Islet precursor cell (in vitro differentiated cells): Measurements from ENCODE around the gene UBE2H.
A peak's percentile ranks its signal among the peaks of the same experiment; 100 is the strongest.
"Not testable (repeated sequence)": the region's sequence is repeated elsewhere in the genome, so short reads cannot be mapped to it uniquely, and the experiment has no call there.

ENCODE experiments used
- DNase-seq: peaks from one replicate; pipeline ENCODE4 v3.0.0-alpha.2; 2018

The UBE2H gene

GRCh38 chr7:129907122-129907736 is 45.5 kb downstream of the UBE2H start:
- peak; percentile 9 for DNase-seq

GRCh38 chr7:129906700-129907099 is 46.1 kb downstream of the UBE2H start:
- DNase-seq = no peak

- DNase-seq = peak; percentile 31
Measured at GRCh38 chr7:129903935-129904334, 48.8 kb downstream of the UBE2H start.

GRCh38 chr7:129902788-129903422 is 49.9 kb downstream of the UBE2H start:
- DNase-seq = no peak

GRCh38 chr7:129898502-129899160 is 54.1 kb downstream of the UBE2H start:
- no peak for DNase-seq

- no peak for DNase-seq
Measured at GRCh38 chr7:129898007-129898406, 54.8 kb downstream of the UBE2H start.

- DNase-seq = no peak
Measured at GRCh38 chr7:129896568-129897382, 56.0 kb downstream of the UBE2H start.

GRCh38 chr7:129894184-129894583 is 58.6 kb downstream of the UBE2H start:
- not testable (repeated sequence) for DNase-seq

- DNase-seq = no peak
Measured at GRCh38 chr7:129890090-129890489, 62.7 kb downstream of the UBE2H start.

- DNase-seq = no peak
Measured at GRCh38 chr7:129889133-129889844, 63.5 kb downstream of the UBE2H start.

GRCh38 chr7:129887865-129888264 is 64.9 kb downstream of the UBE2H start:
- no peak for DNase-seq

- DNase-seq = no peak
Measured at GRCh38 chr7:129886818-129887186, 66.0 kb downstream of the UBE2H start.

GRCh38 chr7:129886167-129886817 is 66.5 kb downstream of the UBE2H start:
- no peak for DNase-seq

- DNase-seq = no peak
Measured at GRCh38 chr7:129884495-129884894, 68.3 kb downstream of the UBE2H start.

GRCh38 chr7:129883151-129883550 is 69.6 kb downstream of the UBE2H start:
- no peak for DNase-seq

GRCh38 chr7:129882531-129882930 is 70.2 kb downstream of the UBE2H start:
- no peak for DNase-seq

- DNase-seq = no peak
Measured at GRCh38 chr7:129877146-129877792, 75.5 kb downstream of the UBE2H start.

- DNase-seq = no peak
Measured at GRCh38 chr7:129875745-129876411, 76.9 kb downstream of the UBE2H start.

- DNase-seq = no peak
Measured at GRCh38 chr7:129875160-129875559, 77.6 kb downstream of the UBE2H start.

GRCh38 chr7:129874722-129875121 is 78.0 kb downstream of the UBE2H start:
- no peak for DNase-seq

GRCh38 chr7:129872054-129872453 is 80.7 kb downstream of the UBE2H start:
- no peak for DNase-seq
